Uterus (tissue), 4 donors: ENCODE results near the gene CASKIN1. TPM values are rescaled to one million over a fixed set of nuclear protein-coding genes. Genes with fewer than 3 reads are reported as not detected.
"Not testable (repeated sequence)": the region's sequence is repeated elsewhere in the genome, so short reads cannot be mapped to it uniquely, and the experiment has no call there.

Experiments
- DNase-seq, 2 donors: peaks; one replicate each; pipeline ENCODE4 v3.0.0-alpha.2; 2019 to 2020
- H3K27ac ChIP-seq, 2 donors: fragments of 200-600 bp; sonication (generic); 1 replicate in 1 of 2; 2 replicates in 1 of 2; pipeline ENCODE4 v1.5.1; 2016 to 2018
- H3K27me3 ChIP-seq, 2 donors: fragments of 200-600 bp; sonication (generic); one replicate each; pipeline ENCODE4 v1.5.1; 2018 to 2019; ENCODE audit warnings: control low read depth in 1 of 2
- H3K36me3 ChIP-seq, 2 donors: fragments of 200-600 bp; sonication (generic); one replicate each; pipeline ENCODE4 v1.5.1; 2019; ENCODE audit warnings: control low read depth in 1 of 2
- H3K4me1 ChIP-seq, 2 donors: fragments of 200-600 bp; sonication (generic); one replicate each; pipeline ENCODE4 v1.5.1; 2018 to 2019; ENCODE audit warnings: control low read depth in 1 of 2
- H3K4me3 ChIP-seq, 2 donors: fragments of 200-600 bp; sonication (generic); 1 replicate in 1 of 2; 2 replicates in 1 of 2; pipeline ENCODE4 v1.5.1; 2018 to 2019; ENCODE audit warnings: mild to moderate bottlenecking in 1 of 2
- H3K9me3 ChIP-seq, 2 donors: fragments of 200-600 bp; sonication (generic); one replicate each; pipeline ENCODE4 v1.5.1; 2019; ENCODE audit warnings: control low read depth in 1 of 2
- POLR2A ChIP-seq, 2 donors: fragments of 450-650 bp; IDR thresholded peaks; one replicate each; pipeline ENCODE4 v1.6.1; 2016; ENCODE audit warnings: antibody characterized with exemption in 2 of 2, mild to moderate bottlenecking in 1 of 2, moderate library complexity in 1 of 2
- intact Hi-C: fragments of 100-400 bp; cut with DNase I; formaldehyde crosslinking; loops from one replicate; pipeline ENCODE4 v1.15.1; 2023; ENCODE audit warnings: low total_unique reads
- total RNA-seq, 4 donors: library from RNA; depleted of rRNA in 3 of 4; stranded (reverse); fragments of >200 nt in 3 of 4; gene quantifications; one replicate each; pipeline versions ENCODE4 v1.1.0 to v1.2.4, GENCODE V29; 2014 to 2023
- TF ChIP-seq, protein P1 (sequence below), 4 experiments: fragments of 200-600 bp in 2 of 4; fragments of 450-650 bp in 2 of 4; sonication (generic) in 2 of 4; IDR thresholded peaks; one replicate each; pipeline ENCODE4 v1.5.1; 2016 to 2019; ENCODE audit warnings: antibody characterized with exemption in 4 of 4, mild to moderate bottlenecking in 2 of 4, moderate library complexity in 1 of 4
- donor health status: DM: yes; HTN: yes; CAD: no.

The CASKIN1 gene
- total RNA-seq, 4 donors from 2014 or later: 0.40 to 2.7 TPM; not detected in 2

DNA sequence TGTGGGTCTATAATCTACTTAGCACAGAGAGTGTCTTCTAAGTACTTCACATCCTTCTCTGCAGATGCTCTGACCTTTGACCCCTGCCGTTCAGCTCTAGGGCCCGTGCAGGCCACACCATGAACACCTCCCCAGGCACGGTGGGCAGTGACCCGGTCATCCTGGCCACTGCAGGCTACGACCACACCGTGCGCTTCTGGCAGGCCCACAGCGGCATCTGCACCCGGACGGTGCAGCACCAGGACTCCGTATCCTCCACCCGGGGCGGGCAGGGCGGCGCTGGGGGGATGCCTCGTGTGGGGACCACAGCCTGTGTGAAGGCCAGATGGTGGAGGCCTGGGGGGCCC, 9.5 kb upstream of the CASKIN1 start:
- peaks cover 0 to 3% of the 10 kb centered on the region in 2 donors for H3K4me1 ChIP-seq
- DNase-seq: no peak
- no peaks in the 10 kb centered on the region for H3K27me3 ChIP-seq
- TF ChIP-seq POLR2A (IDR thresholded peaks at IDR 0.05): no peak
- TF ChIP-seq, protein P1, sequence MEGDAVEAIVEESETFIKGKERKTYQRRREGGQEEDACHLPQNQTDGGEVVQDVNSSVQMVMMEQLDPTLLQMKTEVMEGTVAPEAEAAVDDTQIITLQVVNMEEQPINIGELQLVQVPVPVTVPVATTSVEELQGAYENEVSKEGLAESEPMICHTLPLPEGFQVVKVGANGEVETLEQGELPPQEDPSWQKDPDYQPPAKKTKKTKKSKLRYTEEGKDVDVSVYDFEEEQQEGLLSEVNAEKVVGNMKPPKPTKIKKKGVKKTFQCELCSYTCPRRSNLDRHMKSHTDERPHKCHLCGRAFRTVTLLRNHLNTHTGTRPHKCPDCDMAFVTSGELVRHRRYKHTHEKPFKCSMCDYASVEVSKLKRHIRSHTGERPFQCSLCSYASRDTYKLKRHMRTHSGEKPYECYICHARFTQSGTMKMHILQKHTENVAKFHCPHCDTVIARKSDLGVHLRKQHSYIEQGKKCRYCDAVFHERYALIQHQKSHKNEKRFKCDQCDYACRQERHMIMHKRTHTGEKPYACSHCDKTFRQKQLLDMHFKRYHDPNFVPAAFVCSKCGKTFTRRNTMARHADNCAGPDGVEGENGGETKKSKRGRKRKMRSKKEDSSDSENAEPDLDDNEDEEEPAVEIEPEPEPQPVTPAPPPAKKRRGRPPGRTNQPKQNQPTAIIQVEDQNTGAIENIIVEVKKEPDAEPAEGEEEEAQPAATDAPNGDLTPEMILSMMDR (IDR thresholded peaks at IDR 0.05): no peak
- no peaks in the 10 kb centered on the region for H3K36me3 ChIP-seq
- intact Hi-C loops: no loop called here
- H3K27ac ChIP-seq: peak overlapping the region; percentile 96 to 99
- H3K9me3 ChIP-seq: no peaks in the 10 kb centered on the region
- peak overlapping the region; percentile 65 to 78 for H3K4me3 ChIP-seq

DNA sequence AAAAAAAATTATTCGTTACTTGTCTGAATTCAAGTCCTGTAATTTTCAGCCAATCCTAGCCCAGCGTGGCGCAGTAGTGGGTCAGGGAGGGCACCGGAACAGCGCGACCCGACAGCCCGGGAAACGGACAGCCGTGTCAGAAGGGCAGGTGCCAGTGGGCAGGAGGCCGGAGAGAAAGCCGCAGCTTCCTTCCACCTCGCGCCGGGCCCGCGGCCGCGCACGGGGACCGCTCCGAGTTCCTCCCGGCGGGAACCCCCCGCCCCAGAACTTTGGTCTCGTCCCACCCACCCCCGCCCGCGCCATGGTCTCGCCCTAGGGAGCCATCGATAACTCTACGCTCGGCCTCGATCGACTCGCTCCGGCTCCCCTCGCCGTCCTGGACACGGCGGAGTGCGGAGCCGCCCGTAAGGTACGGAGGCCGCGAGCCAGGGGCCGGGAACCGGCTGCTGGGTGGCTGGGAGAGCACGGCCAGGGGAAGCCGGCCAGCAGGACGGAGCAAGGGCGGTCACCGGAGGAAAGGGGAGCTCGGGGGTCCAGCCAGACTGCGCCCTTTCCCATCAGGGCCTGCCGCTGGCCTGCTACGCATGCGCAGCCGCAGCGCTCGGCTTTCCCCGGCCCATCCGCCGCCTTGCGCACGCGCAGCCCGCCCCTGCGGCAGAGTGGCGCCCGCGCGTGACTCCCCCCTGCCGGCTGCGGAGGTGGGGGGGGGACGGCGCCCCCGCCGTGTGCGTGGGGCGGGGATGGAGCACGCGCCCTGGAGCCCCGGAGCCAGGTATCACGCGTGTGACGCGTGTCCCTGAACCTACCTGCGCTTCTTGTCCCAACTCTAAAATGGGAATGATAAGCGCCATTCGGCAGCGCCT, 8.9 kb upstream of the CASKIN1 start, which contains the start of gene MLST8:
MLST8 (plus strand) TSS at position 351 of the 863 bp plus-strand sequence. CDS start 632 bp downstream, outside the sequence.
- H3K9me3 ChIP-seq: no peaks in the 10 kb centered on the region
- TF ChIP-seq, protein P1 (IDR thresholded peaks at IDR 0.05): peak in 2 of 4 experiments; percentile 16 to 37
- peak; percentile 42 to 88 for TF ChIP-seq POLR2A (IDR thresholded peaks at IDR 0.05)
- intact Hi-C loops: no loop called here
- H3K27ac ChIP-seq: peak within 1 kb of the TSS; percentile 96 to 99
- no peaks in the 10 kb centered on the region for H3K27me3 ChIP-seq
- peak within 1 kb of the TSS; percentile 65 to 78 for H3K4me3 ChIP-seq
- no peaks in the 10 kb centered on the region for H3K36me3 ChIP-seq
- DNase-seq: peak; percentile 82 to 89
- peaks cover 0 to 3% of the 10 kb centered on the region in 2 donors for H3K4me1 ChIP-seq

DNA sequence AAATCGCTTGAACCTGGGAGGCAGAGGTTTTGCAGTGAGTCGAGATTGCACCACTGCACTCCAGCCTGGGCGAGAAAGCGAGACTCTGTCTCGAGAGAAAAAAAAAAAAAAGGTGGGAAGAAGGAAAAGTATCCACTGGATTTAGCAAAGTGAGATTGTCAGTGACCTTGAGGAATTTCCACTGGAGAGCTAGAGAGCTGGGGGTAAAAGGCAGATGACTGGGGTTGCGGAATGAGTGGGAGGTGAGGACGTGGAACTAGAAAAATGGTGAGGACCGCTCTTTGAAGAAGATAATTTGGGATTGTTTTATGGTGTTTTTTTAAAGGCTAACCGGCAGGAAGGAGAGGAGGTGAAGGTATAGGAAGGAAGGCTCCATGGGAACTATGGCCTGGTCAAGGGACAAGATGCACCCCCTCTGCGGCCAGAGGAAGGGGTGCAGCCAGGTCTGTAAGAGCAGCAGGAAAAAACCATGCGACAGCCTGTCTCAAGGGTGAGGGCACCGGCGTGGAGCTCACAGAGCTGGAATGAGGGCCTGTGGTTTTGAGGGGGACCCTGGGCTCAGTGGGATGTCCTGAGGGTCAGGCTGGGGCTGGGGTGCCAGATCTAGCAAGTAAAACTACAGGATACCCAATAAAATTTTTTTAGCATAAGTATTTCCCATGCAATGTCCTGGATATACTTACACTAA, 8.2 kb upstream of the CASKIN1 start:
- DNase-seq: no peak
- TF ChIP-seq POLR2A (IDR thresholded peaks at IDR 0.05): no peak
- TF ChIP-seq, protein P1 (IDR thresholded peaks at IDR 0.05): no peak
- peak overlapping the region; percentile 65 to 78 for H3K4me3 ChIP-seq
- no peaks in the 10 kb centered on the region for H3K36me3 ChIP-seq
- peak overlapping the region; percentile 96 to 99 for H3K27ac ChIP-seq
- no peaks in the 10 kb centered on the region for H3K27me3 ChIP-seq
- peaks cover 0 to 3% of the 10 kb centered on the region in 2 donors for H3K4me1 ChIP-seq
- intact Hi-C loops: no loop called here
- no peaks in the 10 kb centered on the region for H3K9me3 ChIP-seq

DNA sequence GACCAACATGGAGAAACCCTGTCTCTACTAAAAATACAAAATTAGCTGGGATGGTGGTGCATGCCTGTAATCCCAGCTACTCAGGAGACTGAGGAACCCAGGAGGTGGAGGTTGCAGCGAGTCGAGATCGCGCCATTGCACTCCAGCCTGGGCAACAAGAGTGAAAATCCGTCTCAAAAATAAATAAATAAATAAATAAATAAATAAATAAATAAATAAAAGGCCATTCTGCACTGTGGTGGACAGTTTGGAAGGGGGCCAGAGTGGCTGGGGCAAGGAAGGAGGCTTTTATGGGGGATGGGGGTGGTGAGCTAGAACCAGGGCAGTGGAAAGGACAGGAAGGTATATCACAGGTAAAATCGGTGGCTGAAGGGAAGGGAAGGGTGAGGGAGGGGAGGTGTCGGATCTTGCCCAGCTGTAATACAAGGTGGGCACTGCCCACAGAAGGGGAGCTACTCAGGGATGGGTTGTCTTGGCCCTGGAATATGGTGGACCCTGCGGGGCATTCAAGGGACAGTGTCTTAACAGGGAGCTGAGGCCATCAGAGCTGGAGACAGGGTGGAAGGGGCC, 6.8 kb upstream of the CASKIN1 start:
- H3K27me3 ChIP-seq, H3K9me3 ChIP-seq, H3K27ac ChIP-seq, H3K4me1 ChIP-seq, DNase-seq, H3K36me3 ChIP-seq, H3K4me3 ChIP-seq, intact Hi-C loops: not testable (repeated sequence)

DNA sequence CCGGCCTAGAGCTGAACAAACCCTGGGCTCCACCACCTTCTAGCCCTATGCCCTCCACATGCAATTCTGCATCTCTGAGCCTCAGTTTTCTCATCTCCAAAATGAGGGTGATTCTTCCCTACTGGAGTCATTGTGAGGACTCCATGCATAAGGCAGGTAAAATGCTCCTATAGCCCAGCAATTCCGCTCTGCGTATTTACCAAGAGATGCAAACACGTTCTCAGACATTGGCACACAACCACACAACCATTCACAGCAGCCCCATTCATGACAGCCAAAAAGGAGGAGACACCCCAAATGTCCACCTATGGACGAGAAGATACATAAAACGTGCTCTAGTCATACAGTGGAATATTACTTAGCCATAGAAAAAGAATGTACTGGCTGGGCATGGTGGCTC, 3.9 kb upstream of the CASKIN1 start:
- H3K4me1 ChIP-seq: peaks cover 0 to 8% of the 10 kb centered on the region in 2 donors
- TF ChIP-seq, protein P1 (IDR thresholded peaks at IDR 0.05): no peak
- no peak for TF ChIP-seq POLR2A (IDR thresholded peaks at IDR 0.05)
- peaks cover 6% of the 10 kb centered on the region in 2 donors for H3K27me3 ChIP-seq
- H3K27ac ChIP-seq: no peak overlapping the region
- intact Hi-C loops: no loop called here
- H3K4me3 ChIP-seq: no peak overlapping the region
- no peak for DNase-seq
- no peaks in the 10 kb centered on the region for H3K9me3 ChIP-seq
- H3K36me3 ChIP-seq: no peaks in the 10 kb centered on the region
